Fibroblast of the conjunctiva (primary cell): ENCODE results near the gene LCTL.
"Not testable (repeated sequence)": the region's sequence is repeated elsewhere in the genome, so short reads cannot be mapped to it uniquely, and the experiment has no call there.

Source experiments
- DNase-seq: peaks from one replicate; pipeline ENCODE4 v3.0.0-alpha.2; 2010; ENCODE audit warnings: low read depth

The LCTL gene

DNA sequence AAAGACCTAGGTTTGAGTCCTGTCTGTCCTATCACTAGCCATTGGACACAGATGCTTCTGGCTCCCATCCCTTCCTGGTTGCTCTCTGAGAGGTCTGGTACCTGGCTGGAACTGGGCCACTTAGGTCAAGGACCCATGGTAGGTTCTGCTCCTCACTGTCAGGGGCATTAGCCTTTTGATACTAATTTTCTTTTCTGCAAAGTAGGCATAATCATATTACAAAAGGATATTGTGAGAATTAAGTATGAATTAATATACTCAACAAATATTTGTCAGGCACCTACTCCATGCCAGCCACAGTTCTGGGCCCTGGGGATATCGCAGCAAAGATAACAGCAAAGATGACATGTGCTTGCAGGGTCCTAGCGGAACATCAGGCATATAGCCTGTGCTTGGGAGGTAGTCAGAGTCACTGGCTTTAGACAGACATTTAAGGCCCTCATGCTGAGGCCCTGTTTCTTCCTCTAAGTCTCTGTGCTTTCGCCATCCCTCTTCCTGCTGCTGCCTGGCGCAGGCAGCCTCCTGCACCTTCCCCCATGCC lies 25.6 kb upstream of the LCTL start:
- no peak for DNase-seq

- DNase-seq = no peak
Measured at GRCh38 chr15:66590435-66590834, 24.6 kb upstream of the LCTL start.

- not testable (repeated sequence) for DNase-seq
Measured at GRCh38 chr15:66589429-66589828, 23.6 kb upstream of the LCTL start.

GRCh38 chr15:66588971-66589370 lies 23.2 kb upstream of the LCTL start:
- DNase-seq = no peak

GRCh38 chr15:66588537-66588936 lies 22.7 kb upstream of the LCTL start:
- DNase-seq = no peak

- no peak for DNase-seq
Measured at GRCh38 chr15:66587749-66588148, 22.0 kb upstream of the LCTL start.

DNA sequence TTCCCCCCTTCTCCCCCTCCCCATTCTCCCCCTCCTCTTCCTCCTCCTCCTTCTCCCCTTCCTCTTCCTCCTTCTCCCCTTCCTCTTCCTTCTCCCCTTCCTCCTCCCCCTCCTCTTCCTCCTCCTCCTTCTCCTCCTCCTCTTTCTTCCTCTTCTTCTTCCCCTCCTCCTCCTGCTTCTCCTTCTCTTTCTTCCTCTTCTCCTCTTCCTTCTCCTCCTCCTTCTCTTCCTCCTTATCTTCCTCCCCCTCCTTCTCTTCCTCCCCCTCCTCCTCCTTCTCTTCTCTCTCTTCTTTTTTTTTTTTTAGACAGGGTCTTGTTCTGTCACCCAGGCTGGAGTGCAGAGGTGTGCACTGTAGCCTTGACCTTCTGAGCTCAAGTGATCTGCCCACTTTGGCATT lies 21.2 kb upstream of the LCTL start:
- DNase-seq = no peak

DNA sequence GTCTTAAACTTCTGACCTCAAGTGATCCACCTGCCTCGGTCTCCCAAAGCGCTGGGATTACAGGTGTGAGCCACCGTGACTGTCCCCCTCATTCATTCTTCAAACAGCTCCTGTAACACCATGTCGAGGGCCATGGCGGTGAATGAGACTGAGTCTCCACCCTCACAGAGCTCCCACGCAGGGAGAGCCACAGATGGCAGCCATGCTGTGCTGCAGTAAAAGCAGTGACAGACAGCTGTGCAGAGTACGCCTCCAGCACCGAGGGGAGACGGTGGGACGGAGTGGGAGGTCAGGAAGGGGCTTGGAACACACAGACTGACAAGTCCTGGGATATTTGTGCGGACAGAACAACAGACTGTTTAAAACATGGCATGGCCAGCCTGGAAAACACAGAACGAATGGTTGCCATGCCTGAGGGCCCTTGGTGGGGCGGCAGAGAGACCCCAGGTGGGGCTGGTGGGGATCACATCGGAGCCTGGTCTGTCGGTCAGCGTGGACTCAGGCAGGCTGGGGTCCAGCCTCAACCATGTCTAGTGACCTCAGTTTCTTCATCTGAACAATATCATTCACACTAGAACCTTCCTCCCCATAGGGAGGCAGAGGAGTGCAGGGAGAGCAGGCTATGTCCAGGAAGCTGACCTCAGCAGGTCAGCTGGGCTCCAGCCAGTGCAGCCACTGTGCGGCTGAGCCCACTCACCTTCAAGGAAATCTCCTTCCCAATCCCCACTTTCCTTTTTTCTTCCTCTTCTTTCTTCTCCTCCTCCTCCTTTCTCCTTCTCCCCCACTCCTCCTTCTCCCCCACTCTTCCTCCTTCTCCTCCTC lies 20.6 kb upstream of the LCTL start:
- no peak for DNase-seq

DNA sequence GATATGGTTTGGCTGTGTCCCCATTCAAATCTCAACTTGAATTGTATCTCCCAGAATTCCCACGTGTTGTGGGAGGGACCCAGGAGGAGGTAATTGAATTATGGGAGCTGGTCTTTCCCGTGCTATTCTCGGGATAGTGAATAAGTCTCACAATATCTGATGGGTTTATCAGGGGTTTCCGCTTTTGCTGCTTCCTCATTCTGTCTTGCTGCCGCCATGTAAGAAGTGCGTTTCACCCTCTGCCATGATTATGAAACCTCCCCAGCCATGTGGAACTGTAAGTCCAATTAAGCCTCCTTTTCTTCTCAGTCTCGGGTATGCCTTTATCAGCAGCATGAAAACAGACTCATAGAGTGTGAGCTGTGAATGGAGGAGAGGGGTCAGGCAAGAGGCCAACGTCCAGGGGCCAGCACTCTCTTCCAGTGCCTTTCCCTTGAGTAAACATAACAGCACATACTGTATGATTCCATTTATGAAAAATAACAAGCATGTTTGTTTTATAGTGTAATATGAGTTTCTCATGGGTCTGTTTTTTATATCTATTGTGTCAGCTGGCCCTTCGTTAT lies 16.3 kb upstream of the LCTL start:
- no peak for DNase-seq

DNA sequence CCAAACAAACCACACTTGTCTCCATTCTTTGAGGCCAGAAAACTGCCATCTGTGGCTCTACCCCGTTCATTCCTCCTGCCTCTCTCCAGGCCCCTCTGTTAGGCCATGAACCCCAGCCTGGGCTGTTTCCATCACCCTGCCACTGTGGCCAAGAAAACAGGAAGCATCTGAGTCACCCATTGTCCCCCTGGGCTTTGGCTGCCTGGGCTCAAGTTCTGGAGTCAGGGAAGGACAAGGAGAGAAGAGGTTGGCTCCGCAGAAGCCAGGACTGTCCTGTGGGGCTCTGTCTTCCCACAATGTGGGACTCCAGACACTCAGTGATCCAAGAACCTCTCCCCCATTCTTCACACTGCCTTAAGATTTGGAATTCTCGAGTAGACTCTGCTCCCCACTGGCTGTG lies 14.8 kb upstream of the LCTL start:
- DNase-seq = no peak

GRCh38 chr15:66578286-66578875 lies 12.6 kb upstream of the LCTL start:
- DNase-seq = no peak

- no peak for DNase-seq
Measured at GRCh38 chr15:66574596-66574950, 8.8 kb upstream of the LCTL start.

DNA sequence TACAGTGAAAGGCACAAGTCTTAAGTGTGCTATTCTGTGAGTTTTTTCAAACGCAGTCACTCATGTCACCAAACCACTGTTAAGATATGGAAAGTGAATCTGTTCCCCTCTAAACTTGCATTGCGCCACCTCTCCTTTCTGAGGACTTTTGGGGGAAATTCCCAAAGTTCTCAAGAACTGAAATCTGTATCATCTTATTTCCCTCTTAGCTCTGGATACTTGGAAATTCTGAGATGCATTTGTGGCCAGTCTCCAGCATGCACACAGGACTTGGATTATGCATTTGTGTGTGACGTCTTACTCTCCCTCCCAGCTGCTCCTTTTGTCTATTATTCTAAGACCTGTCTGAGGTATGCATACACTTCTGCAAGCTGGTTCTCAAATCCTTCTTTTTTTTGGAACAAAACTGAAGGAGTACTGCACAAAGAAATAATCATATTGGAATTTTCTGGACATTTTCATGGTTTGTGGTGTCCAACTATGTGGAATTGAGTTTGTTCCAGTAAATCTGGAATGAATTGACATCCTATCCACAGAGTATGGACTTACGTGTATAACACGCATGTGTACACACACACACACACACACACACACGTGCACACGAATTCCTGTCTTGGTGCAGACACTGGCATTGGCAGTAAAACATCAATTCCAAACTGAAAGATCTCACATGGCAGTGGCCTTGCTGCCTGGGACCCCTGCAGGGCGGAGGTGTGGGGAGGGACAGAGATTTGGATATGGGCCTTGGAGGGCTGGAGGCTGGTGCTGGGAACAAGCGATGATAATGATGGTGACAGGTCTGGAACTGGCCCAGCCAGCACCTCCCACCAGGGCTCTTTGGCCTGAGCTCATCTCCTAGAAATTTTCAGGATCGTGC lies 8.2 kb upstream of the LCTL start:
- peak; percentile 65 for DNase-seq

DNA sequence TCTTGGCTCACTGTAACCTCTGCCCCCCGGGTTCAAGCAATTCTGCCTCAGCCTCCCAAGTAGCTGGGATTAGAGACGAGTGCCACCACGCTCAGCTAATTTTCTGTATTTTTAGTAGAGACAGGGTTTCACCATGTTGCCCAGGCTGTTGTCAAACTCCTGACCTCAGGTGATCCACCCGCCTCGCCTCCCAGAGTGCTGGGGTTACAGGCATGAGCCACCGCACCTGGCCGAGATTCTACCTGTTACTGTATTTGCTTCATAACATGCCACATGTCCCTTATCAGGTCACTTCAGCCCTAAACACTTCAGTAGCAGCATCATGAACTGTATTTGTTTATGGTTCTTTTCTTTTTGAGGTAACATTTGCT lies 7.5 kb upstream of the LCTL start:
- DNase-seq = no peak

- no peak for DNase-seq
Measured at GRCh38 chr15:66572146-66572545, 6.3 kb upstream of the LCTL start.

DNA sequence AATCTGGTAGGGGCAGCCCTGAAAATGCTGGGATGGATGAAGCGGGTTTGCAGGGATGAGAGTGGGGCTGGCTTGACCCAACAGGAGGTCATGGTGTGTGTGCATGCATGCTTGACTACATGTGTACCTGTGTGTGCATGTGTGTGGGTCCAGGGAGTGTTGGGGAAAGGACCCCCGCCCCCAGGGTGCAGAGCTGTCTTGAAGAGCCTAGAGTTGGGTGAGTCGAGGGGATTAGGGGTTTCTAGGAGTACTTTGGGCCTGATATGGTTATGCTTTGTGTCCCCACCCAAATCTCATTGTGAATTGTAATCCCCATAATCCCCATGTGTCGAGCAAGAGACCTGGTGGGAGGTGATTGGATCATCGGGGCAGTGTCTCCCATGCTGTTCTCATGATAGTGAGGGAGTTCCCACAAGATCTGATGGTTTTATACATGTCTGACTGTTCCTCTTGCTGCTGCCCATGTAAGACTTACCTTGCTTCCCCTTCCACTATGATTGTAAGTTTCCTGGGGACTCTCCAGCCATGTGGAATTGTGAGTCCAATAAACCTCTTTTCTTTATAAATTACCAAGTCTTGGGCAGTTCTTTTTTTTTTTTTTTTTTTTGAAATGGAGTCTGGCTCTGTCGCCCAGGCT lies 5.2 kb upstream of the LCTL start:
- DNase-seq = no peak

GRCh38 chr15:66570327-66570726 lies 4.5 kb upstream of the LCTL start:
- DNase-seq = no peak

GRCh38 chr15:66569461-66570137 lies 3.8 kb upstream of the LCTL start:
- DNase-seq = no peak

DNA sequence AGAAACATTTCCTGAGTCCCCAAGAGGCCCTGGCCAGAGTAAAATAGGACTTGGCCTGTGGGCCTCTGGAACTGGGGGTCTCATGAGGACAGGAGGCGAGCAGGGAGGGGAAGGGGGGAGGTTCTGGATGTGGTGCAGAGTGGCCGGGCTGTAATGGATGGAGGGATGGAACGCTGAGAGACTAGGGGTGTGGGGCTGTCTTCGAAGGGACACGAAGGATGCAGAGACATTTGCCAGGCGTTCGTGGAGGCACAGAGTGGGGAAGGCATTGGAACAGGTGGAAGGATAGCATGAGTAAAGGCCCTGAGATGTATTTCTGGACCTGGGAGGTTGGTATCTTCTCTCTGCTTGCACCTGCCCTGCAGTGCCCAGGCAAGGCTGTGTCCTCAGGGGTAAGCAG lies 2.1 kb upstream of the LCTL start:
- no peak for DNase-seq

DNA sequence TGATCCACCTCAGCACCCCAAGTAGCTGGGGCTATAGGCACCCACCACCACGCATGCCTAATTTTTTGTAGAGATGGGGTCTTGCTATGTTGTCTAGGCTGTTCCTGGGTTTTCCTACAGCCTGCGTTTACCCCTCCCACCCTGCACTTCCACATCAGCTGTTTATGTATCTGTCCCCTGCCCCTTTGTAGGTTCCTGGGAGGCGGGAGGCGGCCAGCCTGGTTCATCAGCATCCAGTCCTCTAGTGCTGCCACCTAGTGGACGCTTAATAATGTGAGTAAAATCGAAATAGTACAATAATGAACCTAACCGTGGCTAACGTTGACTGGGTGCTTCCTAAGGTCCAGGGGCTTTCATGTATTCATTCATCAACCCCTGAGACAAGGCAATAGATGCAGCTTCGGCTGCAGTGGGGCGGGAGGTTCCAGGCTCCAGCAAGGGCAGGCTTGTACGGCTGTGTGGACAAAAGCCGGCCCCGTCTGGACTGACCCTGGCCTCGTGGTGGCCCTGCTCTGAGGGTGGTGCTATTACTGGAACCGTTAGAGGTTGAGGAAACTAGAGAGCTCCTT lies 1.2 kb upstream of the LCTL start:
- DNase-seq = peak; percentile 47

DNA sequence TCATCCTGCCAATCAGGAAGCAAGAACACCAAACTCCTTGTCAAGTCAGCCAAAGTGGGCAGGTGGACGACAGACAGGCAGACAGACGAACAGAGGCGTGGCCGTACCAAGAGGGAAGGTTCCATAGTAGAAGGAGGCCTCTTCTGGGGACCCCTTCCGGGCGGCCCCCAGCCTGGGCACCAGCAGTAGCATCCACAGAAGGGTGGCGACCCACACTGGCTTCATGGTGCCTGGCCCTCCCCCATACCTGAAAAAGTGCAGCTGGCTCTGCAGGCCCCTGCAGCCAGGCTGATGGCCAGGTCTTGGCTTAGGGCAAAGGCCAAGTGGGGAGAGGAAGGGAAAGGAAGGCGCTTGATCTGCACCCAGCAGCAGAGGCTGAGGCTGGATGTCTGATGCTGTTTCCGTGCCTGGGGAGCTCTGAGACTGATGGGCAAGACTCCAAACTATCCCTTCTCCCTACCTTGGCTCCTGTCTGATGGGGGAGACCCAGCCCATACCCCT lies 607 bp downstream of the LCTL start:
- DNase-seq = no peak
